Fibroblast of skin of scalp (primary cell): ENCODE measurements around the gene CDC14B.

Experiments used
- DNase-seq: peaks from one replicate; pipeline ENCODE4 v3.0.0-alpha.2; 2013

The CDC14B gene

GRCh38 chr9:96482476-96482875 is 137.2 kb downstream of the CDC14B start:
- DNase-seq: no peak

GRCh38 chr9:96480736-96481135 is 138.9 kb downstream of the CDC14B start:
- no peak for DNase-seq

GRCh38 chr9:96478829-96479371 is 140.7 kb downstream of the CDC14B start:
- DNase-seq: peak; percentile 43

GRCh38 chr9:96476591-96476990 is 143.1 kb downstream of the CDC14B start:
- no peak for DNase-seq

- DNase-seq: no peak
Observed at GRCh38 chr9:96476013-96476412, 143.6 kb downstream of the CDC14B start.

GRCh38 chr9:96467784-96468183 is 151.9 kb downstream of the CDC14B start:
- DNase-seq: no peak

GRCh38 chr9:96464426-96464825 is 155.2 kb downstream of the CDC14B start:
- no peak for DNase-seq

- DNase-seq: no peak
Observed at GRCh38 chr9:96462541-96462940, 157.1 kb downstream of the CDC14B start.

GRCh38 chr9:96461336-96461735 is 158.3 kb downstream of the CDC14B start:
- peak; percentile 31 for DNase-seq

GRCh38 chr9:96460882-96461281 is 158.8 kb downstream of the CDC14B start:
- peak; percentile 65 for DNase-seq

- peak; percentile 52 for DNase-seq
Observed at GRCh38 chr9:96460470-96460869, 159.2 kb downstream of the CDC14B start.

- DNase-seq: no peak
Observed at GRCh38 chr9:96459268-96460007, 160.2 kb downstream of the CDC14B start.

- no peak for DNase-seq
Observed at GRCh38 chr9:96458226-96458625, 161.4 kb downstream of the CDC14B start.

GRCh38 chr9:96457266-96457665 is 162.4 kb downstream of the CDC14B start:
- peak; percentile 7 for DNase-seq

GRCh38 chr9:96453625-96454024 is 166.0 kb downstream of the CDC14B start:
- DNase-seq: peak; percentile 37

- peak; percentile 4 for DNase-seq
Observed at GRCh38 chr9:96450613-96451528, 168.8 kb downstream of the CDC14B start.
